Measurements from ENCODE around the gene DAPK1. TPM values are rescaled to one million over a fixed set of nuclear protein-coding genes. Genes with fewer than 3 reads are reported as not detected.

The DAPK1 gene
- total RNA-seq, 1 experiment from 2014 or later, result 19.7 TPM

GRCh38 chr9:87530716-87531115 lies 33.0 kb downstream of the DAPK1 start:
- H3K27me3 Mint-ChIP-seq (ENCODE audit: insufficient read depth, unreplicated experiment), result no peaks in the 10 kb centered on the region
- H3K4me3 Mint-ChIP-seq (ENCODE audit: unreplicated experiment), result no peak overlapping the region
- no peaks in the 10 kb centered on the region for H3K9me3 Mint-ChIP-seq (ENCODE audit: unreplicated experiment)
- intact Hi-C loops (cut with micrococcal nuclease), result no loop called here
- no TSS peak for BruUV-seq (replicated peaks)
- ChIA-PET CTCF (no interaction called here), POLR2A (no interaction called here)
- H3K27ac Mint-ChIP-seq (ENCODE audit: low read depth, unreplicated experiment), result no peak overlapping the region
- H3K36me3 Mint-ChIP-seq (ENCODE audit: insufficient read depth, unreplicated experiment), result no peaks in the 10 kb centered on the region
- DNase-seq (ENCODE audit: unreplicated experiment), result no peak
- peaks cover 8% of the 10 kb centered on the region for H3K4me1 Mint-ChIP-seq (ENCODE audit: insufficient read depth, unreplicated experiment)
- no peak for TF ChIP-seq CTCF (IDR thresholded peaks at IDR 0.05; ENCODE audit: unreplicated experiment)

GRCh38 chr9:87531370-87532295 lies 34.0 kb downstream of the DAPK1 start:
- BruUV-seq (replicated peaks), result no TSS peak
- Mint-ChIP-seq H3K4me3 (ENCODE audit: unreplicated experiment) (no peak overlapping the region), H3K36me3 (ENCODE audit: insufficient read depth, unreplicated experiment) (no peaks in the 10 kb centered on the region), H3K27me3 (ENCODE audit: insufficient read depth, unreplicated experiment) (no peaks in the 10 kb centered on the region), H3K27ac (ENCODE audit: low read depth, unreplicated experiment) (no peak overlapping the region), H3K4me1 (ENCODE audit: insufficient read depth, unreplicated experiment) (peaks cover 8% of the 10 kb centered on the region), H3K9me3 (ENCODE audit: unreplicated experiment) (no peaks in the 10 kb centered on the region)
- no peak for DNase-seq (ENCODE audit: unreplicated experiment)
- intact Hi-C loops (cut with micrococcal nuclease), result no loop called here
- TF ChIP-seq CTCF (IDR thresholded peaks at IDR 0.05; ENCODE audit: unreplicated experiment), result no peak
- POLR2A ChIA-PET, result no interaction called here
- CTCF ChIA-PET, result no interaction called here

- TF ChIP-seq CTCF (IDR thresholded peaks at IDR 0.05; ENCODE audit: unreplicated experiment), result no peak
- DNase-seq (ENCODE audit: unreplicated experiment), result no peak
- no peaks in the 10 kb centered on the region for H3K9me3 Mint-ChIP-seq (ENCODE audit: unreplicated experiment)
- no peaks in the 10 kb centered on the region for H3K36me3 Mint-ChIP-seq (ENCODE audit: insufficient read depth, unreplicated experiment)
- no peak overlapping the region for H3K4me3 Mint-ChIP-seq (ENCODE audit: unreplicated experiment)
- ChIA-PET CTCF (no interaction called here), POLR2A (no interaction called here)
- H3K27ac Mint-ChIP-seq (ENCODE audit: low read depth, unreplicated experiment), result no peak overlapping the region
- H3K4me1 Mint-ChIP-seq (ENCODE audit: insufficient read depth, unreplicated experiment), result no peaks in the 10 kb centered on the region
- intact Hi-C loops (cut with micrococcal nuclease), result no loop called here
- H3K27me3 Mint-ChIP-seq (ENCODE audit: insufficient read depth, unreplicated experiment), result no peaks in the 10 kb centered on the region
- BruUV-seq (replicated peaks), result no TSS peak
Measured at GRCh38 chr9:87533271-87533670, 35.6 kb downstream of the DAPK1 start.

- no TSS peak for BruUV-seq (replicated peaks)
- no peaks in the 10 kb centered on the region for H3K27me3 Mint-ChIP-seq (ENCODE audit: insufficient read depth, unreplicated experiment)
- CTCF ChIA-PET, result no interaction called here
- intact Hi-C loops (cut with micrococcal nuclease), result no loop called here
- POLR2A ChIA-PET, result no interaction called here
- no peak for DNase-seq (ENCODE audit: unreplicated experiment)
- TF ChIP-seq CTCF (IDR thresholded peaks at IDR 0.05; ENCODE audit: unreplicated experiment), result no peak
- H3K27ac Mint-ChIP-seq (ENCODE audit: low read depth, unreplicated experiment), result no peak overlapping the region
- H3K4me3 Mint-ChIP-seq (ENCODE audit: unreplicated experiment), result no peak overlapping the region
- no peaks in the 10 kb centered on the region for H3K36me3 Mint-ChIP-seq (ENCODE audit: insufficient read depth, unreplicated experiment)
- H3K9me3 Mint-ChIP-seq (ENCODE audit: unreplicated experiment), result no peaks in the 10 kb centered on the region
- H3K4me1 Mint-ChIP-seq (ENCODE audit: insufficient read depth, unreplicated experiment), result no peaks in the 10 kb centered on the region
Measured at GRCh38 chr9:87534036-87534435, 36.4 kb downstream of the DAPK1 start.

Data from MCF 10A (cell line).